SJCRH30 (cell line): ENCODE data around the gene LTB4R2. TPM values are rescaled to one million over a fixed set of nuclear protein-coding genes. Genes with fewer than 3 reads are reported as not detected.

Experiments used
- DNase-seq, 2 experiments: peaks; one replicate each; pipeline ENCODE4 v3.0.0-alpha.2; 2015 to 2020
- H3K27ac ChIP-seq: fragments of 250-450 bp; sonication (Bioruptor Pico); 2 replicates; pipeline ENCODE4 v1.5.1; 2020; ENCODE audit warnings: mild to moderate bottlenecking, moderate library complexity
- H3K27me3 ChIP-seq: fragments of 250-450 bp; sonication (Bioruptor Pico); 2 replicates; pipeline ENCODE4 v1.5.1; 2020; ENCODE audit warnings: mild to moderate bottlenecking, moderate library complexity
- H3K36me3 ChIP-seq: fragments of 250-450 bp; sonication (Bioruptor Pico); 2 replicates; pipeline ENCODE4 v1.5.1; 2020; ENCODE audit warnings: mild to moderate bottlenecking, moderate library complexity
- H3K4me1 ChIP-seq: fragments of 250-450 bp; sonication (Bioruptor Pico); 2 replicates; pipeline ENCODE4 v1.5.1; 2020; ENCODE audit warnings: mild to moderate bottlenecking, moderate library complexity
- H3K4me3 ChIP-seq: fragments of 250-450 bp; sonication (Bioruptor Pico); 2 replicates; pipeline ENCODE4 v1.5.1; 2020; ENCODE audit warnings: mild to moderate bottlenecking, moderate library complexity
- H3K9me3 ChIP-seq: fragments of 250-450 bp; sonication (Bioruptor Pico); replicated peaks from 2 replicates; pipeline ENCODE4 v1.5.1; 2020; ENCODE audit warnings: mild to moderate bottlenecking, moderate library complexity
- total RNA-seq: library from RNA; depleted of rRNA; stranded (reverse); fragments of >200 nt; shearing (Covaris generic); gene quantifications from 2 replicates; pipeline ENCODE4 v1.2.3, GENCODE V29; 2014

Gene LTB4R2
- total RNA-seq, 1 experiment from 2014 or later: 5.3 TPM

DNA sequence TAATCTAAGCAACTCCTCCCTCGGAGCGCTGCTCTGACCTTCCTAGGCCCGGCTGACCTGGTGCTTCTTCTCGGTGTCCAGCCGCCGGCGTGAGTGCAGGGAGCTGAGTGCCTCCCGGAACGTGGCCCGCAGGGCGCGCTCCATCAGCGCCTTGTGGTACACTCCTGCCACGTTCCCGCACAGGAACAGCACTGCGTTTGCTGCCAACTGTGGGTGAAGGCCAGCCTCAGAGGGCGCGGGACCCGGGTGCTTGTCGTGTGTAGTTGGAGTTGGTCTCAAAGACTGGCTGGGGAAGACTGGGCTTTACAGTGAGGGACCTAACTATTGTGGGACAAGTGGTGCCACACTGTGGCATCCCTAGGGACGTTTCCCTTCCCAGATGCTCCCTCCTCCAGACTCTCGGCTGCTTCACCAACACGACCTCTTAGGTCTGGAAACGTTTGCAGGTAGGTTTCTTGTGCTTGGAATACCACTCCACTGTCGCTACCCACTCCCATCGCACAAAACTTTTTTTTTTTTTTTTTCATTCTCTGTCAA is 21.9 kb downstream of the LTB4R2 start:
- Histone ChIP-seq H3K36me3 (no peaks in the 10 kb centered on the region), H3K27me3 (peaks cover 7% of the 10 kb centered on the region; the same call in 1 of the 2 replicates), H3K4me3 (no peak overlapping the region), H3K4me1 (peaks cover 2% of the 10 kb centered on the region; the same call in 1 of the 2 replicates), H3K9me3 (no peaks in the 10 kb centered on the region), H3K27ac (no peak overlapping the region)
- no peak for DNase-seq

- peak; percentile 64 to 75 for DNase-seq
These were observed 22.5 kb downstream of the LTB4R2 start for GRCh38 chr14:24332268-24332993.

GRCh38 chr14:24334431-24335291 is 24.7 kb downstream of the LTB4R2 start, which contains the start of gene ADCY4:
TSS of gene ADCY4 (minus strand) at chr14:24335071. CDS start at chr14:24334652, 419 bp downstream.
- H3K27ac ChIP-seq: no peak within 1 kb of the TSS
- peak within 1 kb of the TSS; percentile 5; the same call in 1 of the 2 replicates for H3K4me3 ChIP-seq
- no peaks in the 10 kb centered on the region for H3K9me3 ChIP-seq
- H3K4me1 ChIP-seq: peaks cover 2% of the 10 kb centered on the region; the same call in 1 of the 2 replicates
- H3K36me3 ChIP-seq: no peaks in the 10 kb centered on the region
- H3K27me3 ChIP-seq: peaks cover 7% of the 10 kb centered on the region; the same call in 1 of the 2 replicates
- no peak for DNase-seq

More at GRCh38 chr14:24332268-24332993, 22.5 kb downstream of the LTB4R2 start:
- H3K4me3 ChIP-seq: no peak overlapping the region
- no peak overlapping the region for H3K27ac ChIP-seq
- H3K4me1 ChIP-seq: peaks cover 2% of the 10 kb centered on the region; the same call in 1 of the 2 replicates
- no peaks in the 10 kb centered on the region for H3K36me3 ChIP-seq
- peaks cover 7% of the 10 kb centered on the region; the same call in 1 of the 2 replicates for H3K27me3 ChIP-seq
- no peaks in the 10 kb centered on the region for H3K9me3 ChIP-seq

DNA sequence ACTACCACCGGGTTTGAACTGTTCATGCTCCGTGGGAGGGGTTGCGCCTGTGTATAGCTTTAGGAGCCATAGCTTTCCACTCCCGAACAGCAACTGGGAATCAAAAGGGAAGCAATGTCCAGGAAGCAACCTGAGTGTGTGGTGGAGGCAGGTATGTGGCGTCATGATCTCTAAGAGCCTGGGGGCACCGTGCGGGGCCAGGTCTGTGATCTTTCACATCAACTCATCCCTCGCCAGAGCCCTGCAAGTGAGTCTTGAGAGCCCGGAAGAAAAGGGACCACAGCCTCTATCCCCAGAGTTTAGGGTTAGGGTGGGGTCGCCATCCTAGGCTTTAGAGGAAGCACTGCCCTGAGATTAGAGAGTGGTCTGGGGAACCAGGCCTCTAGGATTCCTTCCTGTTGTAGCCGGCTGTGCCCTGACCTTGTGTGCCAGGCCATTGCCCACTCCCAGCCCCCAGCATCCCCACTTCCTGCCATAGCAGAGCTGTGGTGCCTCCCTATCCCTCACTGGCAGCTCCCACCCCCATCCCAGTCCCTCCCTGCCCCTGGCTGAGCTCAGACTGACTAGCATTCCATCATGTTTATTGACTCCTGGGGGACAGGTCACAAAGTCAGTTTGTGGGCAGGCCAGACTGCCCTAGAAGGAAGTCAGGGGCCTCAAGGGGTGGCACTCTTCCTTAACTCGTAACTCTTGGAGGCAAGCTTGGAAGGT is 25.7 kb downstream of the LTB4R2 start:
- Histone ChIP-seq H3K36me3 (no peaks in the 10 kb centered on the region), H3K9me3 (no peaks in the 10 kb centered on the region), H3K27me3 (peaks cover 7% of the 10 kb centered on the region; the same call in 1 of the 2 replicates), H3K4me1 (peaks cover 2% of the 10 kb centered on the region; the same call in 1 of the 2 replicates), H3K27ac (no peak overlapping the region), H3K4me3 (no peak overlapping the region)
- no peak for DNase-seq

GRCh38 chr14:24337144-24337823 is 27.3 kb downstream of the LTB4R2 start:
- Histone ChIP-seq H3K4me3 (no peak overlapping the region), H3K27ac (no peak overlapping the region), H3K4me1 (peaks cover 2% of the 10 kb centered on the region; the same call in 1 of the 2 replicates), H3K36me3 (no peaks in the 10 kb centered on the region), H3K27me3 (peaks cover 10% of the 10 kb centered on the region; the same call in 1 of the 2 replicates), H3K9me3 (no peaks in the 10 kb centered on the region)
- no peak for DNase-seq

- Histone ChIP-seq H3K27ac (no peak overlapping the region), H3K9me3 (no peaks in the 10 kb centered on the region), H3K36me3 (no peaks in the 10 kb centered on the region), H3K27me3 (peaks cover 10% of the 10 kb centered on the region; the same call in 1 of the 2 replicates), H3K4me1 (peaks cover 2% of the 10 kb centered on the region; the same call in 1 of the 2 replicates), H3K4me3 (no peak overlapping the region)
- DNase-seq: no peak
These were observed 27.9 kb downstream of the LTB4R2 start for GRCh38 chr14:24337824-24338175.

DNA sequence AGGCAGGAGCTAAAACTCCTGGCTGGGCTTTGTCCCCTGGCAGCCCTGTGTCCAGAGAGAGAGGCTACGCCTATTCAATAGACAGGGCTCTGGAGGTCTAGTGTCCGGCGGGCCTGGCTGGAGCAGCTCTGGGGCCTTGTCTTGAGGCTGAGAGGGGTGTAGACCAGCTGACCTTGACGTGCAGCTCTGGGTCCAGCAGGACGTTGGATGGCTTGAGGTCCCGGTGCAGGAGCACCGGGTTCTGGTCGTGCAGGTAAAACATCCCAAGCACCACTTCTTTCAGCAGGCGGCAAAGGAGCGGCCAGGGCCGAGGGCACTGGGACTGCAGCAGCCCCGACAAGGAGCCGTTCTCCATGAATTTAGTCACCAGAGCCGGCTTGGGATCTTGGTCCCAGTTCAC is 28.9 kb downstream of the LTB4R2 start:
- Histone ChIP-seq H3K27ac (no peak overlapping the region), H3K27me3 (peaks cover 10% of the 10 kb centered on the region; the same call in 1 of the 2 replicates), H3K9me3 (no peaks in the 10 kb centered on the region), H3K4me3 (no peak overlapping the region), H3K4me1 (peaks cover under 1% of the 10 kb centered on the region; the same call in 1 of the 2 replicates), H3K36me3 (no peaks in the 10 kb centered on the region)
- DNase-seq: no peak

DNA sequence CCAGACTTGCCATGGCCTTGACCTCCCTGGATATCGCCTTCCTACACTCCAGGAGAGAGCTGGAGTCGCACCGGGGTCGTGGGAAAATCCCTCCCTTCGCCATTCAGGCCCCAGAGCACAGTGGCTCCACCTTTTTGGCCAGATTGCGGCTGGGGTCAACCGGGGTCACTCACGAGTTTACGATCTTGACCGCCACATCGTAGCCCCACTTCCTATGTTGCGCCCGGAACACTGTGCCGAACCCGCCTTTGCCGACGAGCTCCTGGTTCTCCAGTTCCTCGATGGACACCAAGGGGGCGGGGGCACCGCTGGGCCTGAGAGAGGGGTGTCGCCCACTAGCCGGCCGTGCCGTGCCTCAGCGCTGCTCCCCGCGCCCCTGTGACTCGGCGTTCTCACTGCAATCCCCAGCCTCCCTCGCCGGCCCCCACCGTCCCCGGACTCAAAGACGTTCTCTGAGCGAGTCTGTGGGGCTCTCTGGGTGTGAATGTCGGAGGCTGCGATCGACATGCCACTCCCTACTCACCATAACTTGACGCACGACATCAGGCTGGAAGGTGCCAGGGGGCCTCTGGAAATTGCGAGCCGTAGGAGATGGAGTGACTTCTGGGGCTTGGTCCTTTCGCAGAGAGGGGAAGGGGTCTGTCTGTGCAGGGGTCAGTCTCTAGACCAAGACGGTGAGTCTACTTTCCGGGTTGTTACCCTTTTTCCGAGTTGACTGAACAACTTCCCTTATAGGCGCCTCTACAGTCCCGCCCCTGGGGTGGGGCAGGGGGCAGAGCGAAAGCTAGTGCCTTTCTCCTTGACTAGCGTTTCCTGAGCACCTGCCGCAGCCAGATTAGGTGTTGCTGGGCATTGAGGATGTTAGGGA is 29.6 kb downstream of the LTB4R2 start, which contains the start of gene RIPK3:
RIPK3 (minus strand) TSS at position 708 of the 868 bp plus-strand sequence; CDS start at position 543, 165 bp downstream.
- no peak within 1 kb of the TSS for H3K4me3 ChIP-seq
- H3K9me3 ChIP-seq: no peaks in the 10 kb centered on the region
- H3K27me3 ChIP-seq: peaks cover 7% of the 10 kb centered on the region; the same call in 1 of the 2 replicates
- no peak within 1 kb of the TSS for H3K27ac ChIP-seq
- no peak for DNase-seq
- H3K36me3 ChIP-seq: no peaks in the 10 kb centered on the region
- no peaks in the 10 kb centered on the region for H3K4me1 ChIP-seq

GRCh38 chr14:24340606-24341005 is 30.7 kb downstream of the LTB4R2 start:
- Histone ChIP-seq H3K27ac (no peak overlapping the region), H3K27me3 (peaks cover 2% of the 10 kb centered on the region; the same call in 1 of the 2 replicates), H3K4me1 (no peaks in the 10 kb centered on the region), H3K4me3 (no peak overlapping the region), H3K36me3 (no peaks in the 10 kb centered on the region), H3K9me3 (no peaks in the 10 kb centered on the region)
- no peak for DNase-seq

- Histone ChIP-seq H3K27ac (no peak overlapping the region), H3K4me1 (no peaks in the 10 kb centered on the region), H3K4me3 (no peak overlapping the region), H3K9me3 (no peaks in the 10 kb centered on the region), H3K36me3 (no peaks in the 10 kb centered on the region), H3K27me3 (peaks cover 2% of the 10 kb centered on the region; the same call in 1 of the 2 replicates)
- DNase-seq: no peak
These were observed 32.9 kb downstream of the LTB4R2 start for GRCh38 chr14:24342889-24343288.

GRCh38 chr14:24343795-24344660 is 34.1 kb downstream of the LTB4R2 start:
- H3K4me3 ChIP-seq: no peak overlapping the region
- H3K4me1 ChIP-seq: no peaks in the 10 kb centered on the region
- H3K9me3 ChIP-seq: no peaks in the 10 kb centered on the region
- peaks cover 10% of the 10 kb centered on the region; the same call in 1 of the 2 replicates for H3K27me3 ChIP-seq
- DNase-seq: no peak
- no peaks in the 10 kb centered on the region for H3K36me3 ChIP-seq
- no peak overlapping the region for H3K27ac ChIP-seq

DNA sequence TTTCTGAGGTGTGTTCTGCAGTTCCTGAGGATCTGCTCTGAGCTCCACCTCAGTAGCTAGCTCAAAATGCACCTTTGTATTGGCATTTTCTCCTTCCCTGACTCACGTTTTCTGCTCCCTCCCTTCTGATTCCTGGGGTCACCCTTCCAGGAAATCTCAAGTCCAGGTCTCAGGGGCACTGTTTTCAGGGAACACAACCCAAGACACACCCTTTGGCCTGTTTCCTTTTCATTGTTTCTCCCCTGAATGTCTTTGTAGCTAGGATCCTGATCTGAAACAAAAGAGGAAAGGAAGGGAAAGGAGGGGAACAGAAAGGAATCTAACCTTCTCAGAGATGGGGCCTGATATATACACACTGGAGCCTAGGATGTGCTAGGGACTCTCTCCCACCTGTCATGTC is 37.2 kb downstream of the LTB4R2 start:
- Histone ChIP-seq H3K27ac (no peak overlapping the region), H3K27me3 (peaks cover 21% of the 10 kb centered on the region; the same call in 1 of the 2 replicates), H3K4me1 (no peaks in the 10 kb centered on the region), H3K4me3 (no peak overlapping the region), H3K9me3 (no peaks in the 10 kb centered on the region), H3K36me3 (no peaks in the 10 kb centered on the region)
- DNase-seq: no peak
